ENCODE measurements around the gene ELOA.

DNA sequence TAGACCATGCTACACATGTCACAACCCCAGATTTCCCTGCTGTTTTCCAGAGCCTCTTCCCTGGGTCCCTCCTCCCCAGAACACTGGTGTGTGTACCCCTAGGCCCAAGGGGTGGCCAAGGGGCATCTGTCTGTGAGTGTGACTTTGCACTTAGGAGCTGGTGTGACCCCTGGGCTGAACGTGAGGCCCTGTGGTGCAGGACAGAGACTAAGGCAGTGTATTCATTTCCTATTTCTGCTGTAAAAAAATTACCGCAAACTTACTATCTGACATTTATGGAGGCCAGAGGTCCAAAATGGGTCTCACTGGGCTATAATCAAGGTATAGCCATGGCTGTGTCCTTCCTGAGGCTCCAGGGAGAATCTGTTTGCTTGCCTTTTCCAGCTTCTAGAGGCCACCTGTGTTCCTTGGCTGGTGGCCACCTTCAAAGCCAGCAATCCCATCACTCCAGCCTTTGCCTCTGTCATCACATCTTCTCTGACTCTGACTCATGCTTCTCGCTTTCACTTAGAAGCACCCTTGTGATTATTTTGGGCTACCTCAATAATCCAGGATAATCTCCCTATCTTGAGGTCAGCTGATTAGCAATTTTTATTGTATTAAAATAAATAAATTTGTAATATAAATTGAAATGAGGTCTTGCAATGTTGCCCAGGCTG is 24.0 kb upstream of the ELOA start:
- TF ChIP-seq, protein P1, sequence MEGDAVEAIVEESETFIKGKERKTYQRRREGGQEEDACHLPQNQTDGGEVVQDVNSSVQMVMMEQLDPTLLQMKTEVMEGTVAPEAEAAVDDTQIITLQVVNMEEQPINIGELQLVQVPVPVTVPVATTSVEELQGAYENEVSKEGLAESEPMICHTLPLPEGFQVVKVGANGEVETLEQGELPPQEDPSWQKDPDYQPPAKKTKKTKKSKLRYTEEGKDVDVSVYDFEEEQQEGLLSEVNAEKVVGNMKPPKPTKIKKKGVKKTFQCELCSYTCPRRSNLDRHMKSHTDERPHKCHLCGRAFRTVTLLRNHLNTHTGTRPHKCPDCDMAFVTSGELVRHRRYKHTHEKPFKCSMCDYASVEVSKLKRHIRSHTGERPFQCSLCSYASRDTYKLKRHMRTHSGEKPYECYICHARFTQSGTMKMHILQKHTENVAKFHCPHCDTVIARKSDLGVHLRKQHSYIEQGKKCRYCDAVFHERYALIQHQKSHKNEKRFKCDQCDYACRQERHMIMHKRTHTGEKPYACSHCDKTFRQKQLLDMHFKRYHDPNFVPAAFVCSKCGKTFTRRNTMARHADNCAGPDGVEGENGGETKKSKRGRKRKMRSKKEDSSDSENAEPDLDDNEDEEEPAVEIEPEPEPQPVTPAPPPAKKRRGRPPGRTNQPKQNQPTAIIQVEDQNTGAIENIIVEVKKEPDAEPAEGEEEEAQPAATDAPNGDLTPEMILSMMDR (IDR thresholded peaks at IDR 0.05) = no peak
- no peak for TF ChIP-seq POLR2A (IDR thresholded peaks at IDR 0.05)
- no peak for TF ChIP-seq EP300 (IDR thresholded peaks at IDR 0.05; ENCODE audit: low read depth)
- no peak for TF ChIP-seq POLR2AphosphoS5 (IDR thresholded peaks at IDR 0.05)

Data from transverse colon (tissue), 4 donors.